HG03066 (cell line): ENCODE results near the gene APOL6.

Source experiments
- ATAC-seq: cut with Tn5 transposase; IDR thresholded peaks from one replicate; pipeline ENCODE4 v1.9.1; 2021; ENCODE audit warnings: low read depth; ENCODE audit not compliant: unreplicated experiment

The APOL6 gene, protein sequence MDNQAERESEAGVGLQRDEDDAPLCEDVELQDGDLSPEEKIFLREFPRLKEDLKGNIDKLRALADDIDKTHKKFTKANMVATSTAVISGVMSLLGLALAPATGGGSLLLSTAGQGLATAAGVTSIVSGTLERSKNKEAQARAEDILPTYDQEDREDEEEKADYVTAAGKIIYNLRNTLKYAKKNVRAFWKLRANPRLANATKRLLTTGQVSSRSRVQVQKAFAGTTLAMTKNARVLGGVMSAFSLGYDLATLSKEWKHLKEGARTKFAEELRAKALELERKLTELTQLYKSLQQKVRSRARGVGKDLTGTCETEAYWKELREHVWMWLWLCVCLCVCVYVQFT

GRCh38 chr22:35648066-35649025, at the start of gene APOL6:
Gene APOL6, plus strand, starts transcription at chr22:35648446. Its CDS starts 7,980 bp downstream, at chr22:35656426.
- ATAC-seq = no peak

GRCh38 chr22:35599364-35599763, 48.9 kb upstream of the APOL6 start:
- no peak for ATAC-seq

DNA sequence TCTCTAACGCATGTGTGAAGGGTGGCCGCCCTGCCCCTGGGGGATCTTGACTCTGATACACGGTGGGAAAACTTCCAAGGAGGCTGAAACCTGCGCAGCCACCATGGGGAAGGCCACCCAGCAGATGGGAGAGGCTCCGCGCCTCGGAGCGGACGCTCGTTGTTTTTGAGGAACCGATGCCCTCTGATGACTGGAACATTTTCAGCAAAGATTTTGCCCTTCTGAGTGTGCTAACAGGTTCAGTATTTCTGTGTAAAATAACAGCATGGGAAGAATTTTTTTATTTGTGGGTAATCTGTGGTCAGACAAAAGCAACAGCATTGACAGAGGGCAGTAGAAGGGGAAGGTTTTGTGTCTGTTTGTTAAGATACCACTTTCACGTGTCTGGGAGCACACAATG, 47.8 kb upstream of the APOL6 start:
- no peak for ATAC-seq

DNA sequence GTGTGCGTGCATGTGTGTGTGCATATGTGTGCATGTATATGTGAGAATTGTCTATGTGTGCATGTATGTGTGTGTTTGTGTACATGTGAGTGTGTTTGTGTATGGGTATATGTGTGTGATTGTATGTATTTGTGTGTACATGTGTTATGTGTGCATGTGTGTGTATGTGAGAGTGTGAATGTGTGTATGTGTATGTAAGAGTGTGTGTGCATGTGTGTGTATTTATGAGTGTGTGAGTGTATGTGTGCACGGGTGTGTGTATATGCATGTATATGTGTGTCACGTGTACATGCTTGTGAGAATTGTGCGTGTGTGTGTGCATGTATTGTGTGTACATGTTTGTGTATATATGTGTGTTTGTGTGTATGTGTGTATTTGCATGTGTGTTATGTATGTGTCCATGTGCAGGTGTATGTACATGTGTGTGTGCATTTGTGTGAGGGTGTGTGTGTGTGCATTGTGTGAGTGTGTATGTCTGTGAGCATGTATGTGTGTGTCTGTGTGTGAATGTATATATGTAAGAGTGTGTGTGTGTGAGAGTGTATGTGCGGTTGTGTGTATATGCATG, 47.1 kb upstream of the APOL6 start:
- ATAC-seq = no peak

DNA sequence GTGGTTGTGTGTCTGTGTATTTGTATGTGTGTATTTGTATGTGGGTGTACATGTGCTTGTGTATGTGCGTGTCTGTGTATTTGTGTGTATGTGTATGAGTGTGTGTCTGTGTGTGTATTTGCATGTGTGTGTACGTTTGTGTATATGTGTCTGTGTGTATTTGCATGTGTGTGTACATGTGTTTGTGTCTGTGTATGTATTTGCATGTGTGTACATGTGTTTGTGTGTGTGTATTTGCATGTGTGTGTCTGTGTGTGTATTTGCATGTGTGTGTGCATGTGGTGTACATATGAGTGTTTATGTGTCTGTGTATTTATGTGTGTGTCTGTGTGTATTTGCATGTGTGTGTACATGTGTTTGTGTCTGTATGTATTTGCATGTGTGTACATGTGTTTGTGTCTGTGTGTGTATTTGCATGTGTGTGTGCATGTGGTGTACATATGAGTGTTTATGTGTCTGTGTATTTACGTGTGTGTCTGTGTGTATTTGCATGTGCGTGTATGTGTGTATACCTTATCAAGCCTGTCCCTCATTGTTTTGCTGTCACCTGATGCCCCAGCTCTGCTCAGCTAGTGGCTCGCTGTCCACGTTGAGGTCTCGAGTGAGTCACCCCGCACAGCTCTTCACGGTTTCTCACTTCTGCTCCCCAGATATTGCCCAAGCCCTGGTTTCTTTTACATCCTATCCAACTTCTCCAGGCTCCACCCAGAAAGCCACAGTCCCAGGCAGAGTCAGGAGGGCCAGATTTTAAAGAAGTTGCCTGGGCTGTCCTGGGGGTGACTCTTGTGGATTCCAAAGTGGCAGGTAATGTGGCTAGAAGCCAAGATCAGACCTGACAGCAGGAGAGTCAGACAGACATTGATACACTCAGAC, 46.3 kb upstream of the APOL6 start:
- ATAC-seq = no peak

- no peak for ATAC-seq
Measured at GRCh38 chr22:35604621-35605368, 43.5 kb upstream of the APOL6 start.

DNA sequence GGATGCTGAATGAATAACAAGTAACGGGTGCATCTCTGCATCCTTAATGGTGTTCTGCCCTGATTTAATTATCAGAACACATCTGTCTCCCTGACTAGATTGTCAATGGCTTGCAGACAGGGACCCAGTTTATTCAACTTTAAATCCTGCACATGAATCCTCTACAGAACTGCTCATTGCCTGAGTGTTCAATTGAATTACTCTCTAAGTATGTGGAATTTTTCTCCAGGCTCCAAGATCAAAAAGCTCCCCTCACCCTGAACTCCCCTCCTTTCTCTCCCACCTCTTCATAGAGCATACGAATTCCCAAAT, 42.9 kb upstream of the APOL6 start:
- ATAC-seq = no peak

DNA sequence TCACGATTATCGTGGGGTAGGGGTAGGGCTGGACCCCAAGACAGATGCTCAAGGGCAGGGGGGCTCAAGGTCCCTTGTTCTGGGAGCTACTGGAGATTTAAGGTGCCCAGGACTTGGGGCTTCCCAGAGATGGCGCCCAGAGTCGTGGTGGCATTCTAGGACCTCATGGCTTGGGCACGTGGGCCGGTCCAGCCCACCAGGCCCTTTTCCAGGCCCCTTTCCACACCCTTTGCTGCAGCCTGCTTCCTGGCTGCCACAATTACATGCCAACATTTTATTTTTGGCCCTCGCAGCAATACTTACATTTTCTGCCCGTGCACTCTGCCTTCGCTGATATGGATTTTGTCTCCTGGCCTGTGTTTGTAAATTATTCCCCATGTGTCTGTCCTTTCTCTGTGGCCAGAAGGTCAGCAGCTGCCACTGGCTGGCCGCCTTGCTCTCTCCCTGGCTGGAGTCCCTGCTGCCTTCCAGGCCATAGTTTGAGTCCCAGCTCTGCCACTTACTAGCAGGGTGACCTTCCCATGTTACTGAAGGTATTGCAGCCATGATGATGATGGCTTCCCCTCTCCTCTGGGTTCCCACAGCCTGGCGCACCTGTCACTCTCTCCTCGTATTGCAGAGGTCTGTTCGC, 42.3 kb upstream of the APOL6 start:
- ATAC-seq = no peak

GRCh38 chr22:35606916-35607315, 41.3 kb upstream of the APOL6 start:
- no peak for ATAC-seq

GRCh38 chr22:35608088-35608487, 40.2 kb upstream of the APOL6 start:
- ATAC-seq = no peak

GRCh38 chr22:35609261-35609660, 39.0 kb upstream of the APOL6 start:
- no peak for ATAC-seq

- no peak for ATAC-seq
Measured at GRCh38 chr22:35609761-35610160, 38.5 kb upstream of the APOL6 start.

- ATAC-seq = no peak
Measured at GRCh38 chr22:35610741-35611140, 37.5 kb upstream of the APOL6 start.

- ATAC-seq = no peak
Measured at GRCh38 chr22:35611200-35611890, 36.9 kb upstream of the APOL6 start.

DNA sequence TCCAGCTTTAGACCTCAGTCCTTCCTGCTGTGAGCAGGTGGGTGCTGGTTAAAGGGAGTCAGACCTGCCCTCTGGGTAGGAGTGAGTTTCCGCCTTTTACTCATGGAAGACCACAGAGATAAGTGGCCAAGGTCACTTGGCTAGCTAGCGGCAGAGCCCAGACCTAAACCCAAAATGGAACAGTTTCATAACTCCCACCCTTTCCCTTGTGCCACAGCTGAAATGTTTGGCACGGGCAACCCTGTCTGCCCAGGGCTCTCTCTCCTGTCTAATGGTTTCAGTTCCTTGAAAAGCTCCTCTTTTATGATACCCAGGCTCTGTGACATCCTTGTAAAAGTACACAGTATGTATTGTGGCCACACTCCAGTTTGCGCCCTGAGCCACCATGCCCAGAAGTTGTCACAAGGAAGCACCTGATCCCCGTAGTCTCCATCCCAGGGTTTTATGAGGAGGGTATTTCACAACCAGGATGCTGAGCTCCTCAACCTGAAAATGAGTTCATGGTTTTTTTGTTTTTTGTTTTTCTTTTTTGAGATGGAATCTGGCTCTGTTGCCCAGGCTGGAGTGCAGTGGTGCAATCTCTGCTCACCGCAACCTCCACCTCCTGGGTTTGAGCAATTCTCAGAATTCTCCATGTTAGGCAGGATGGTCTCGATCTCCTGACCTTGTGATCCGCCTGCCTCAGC, 36.2 kb upstream of the APOL6 start:
- ATAC-seq = no peak

GRCh38 chr22:35612903-35613302, 35.3 kb upstream of the APOL6 start:
- no peak for ATAC-seq

DNA sequence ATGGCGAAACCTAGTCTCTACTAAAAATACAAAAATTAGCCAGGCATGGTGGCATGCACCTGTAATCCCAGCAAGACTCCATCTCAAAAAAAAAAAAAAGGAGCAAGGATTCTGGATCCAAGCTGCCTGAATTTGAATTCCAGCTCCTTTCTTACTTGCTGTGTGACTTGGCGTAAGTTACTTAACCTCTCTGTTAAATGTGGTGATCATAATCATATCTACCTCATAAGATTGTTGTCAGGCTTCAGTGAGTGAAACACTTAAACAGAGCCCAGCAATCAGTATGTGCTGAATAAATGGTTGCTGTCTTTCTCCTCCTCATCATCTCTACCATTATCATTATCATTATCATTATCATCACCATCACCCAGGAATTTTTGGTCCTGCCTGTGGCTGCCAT, 33.8 kb upstream of the APOL6 start:
- ATAC-seq = no peak

DNA sequence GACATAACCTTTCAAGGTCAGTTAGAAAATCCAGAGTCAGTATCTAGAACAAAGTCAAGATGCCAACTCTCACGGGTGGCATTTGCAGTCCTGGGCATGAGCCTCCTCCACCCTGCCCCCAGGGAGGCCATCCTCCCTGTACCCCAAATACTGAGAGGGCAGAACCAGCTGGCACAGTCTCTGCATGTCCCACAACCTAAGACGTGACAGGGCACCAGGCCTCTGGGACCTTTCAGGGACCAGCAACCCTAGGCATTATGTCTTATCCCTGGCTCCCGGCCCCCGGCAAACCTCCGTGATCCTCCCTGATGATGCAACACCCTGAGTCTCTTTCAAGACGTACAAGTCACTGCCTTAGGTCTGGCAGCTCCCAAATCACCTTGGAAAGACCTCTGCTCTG, 33.1 kb upstream of the APOL6 start:
- no peak for ATAC-seq
